H1 (cell line): ENCODE measurements around the gene DIPK1A. TPM values are rescaled to one million over a fixed set of nuclear protein-coding genes. Genes with fewer than 3 reads are reported as not detected.

ENCODE experiments used
- CTCF ChIA-PET: fragments of 300-600 bp; sonication (Branson Sonifier 250); formaldehyde crosslinking; loops from one replicate; lab custom pipeline; 2021; ENCODE audit not compliant: partially characterized antibody; lab: Charles Lee
- POLR2A ChIA-PET: fragments of 300-600 bp; sonication (Branson Sonifier 250); formaldehyde crosslinking; loops from one replicate; lab custom pipeline; 2021; ENCODE audit warnings: inconsistent platforms; ENCODE audit not compliant: partially characterized antibody; lab: Charles Lee
- DNase-seq, 2 experiments: peaks; one replicate each; pipeline versions ENCODE4 v3.0.0 to v3.0.0-alpha.2; 2010 to 2022; ENCODE audit warnings: low spot score in 2 of 2, low read depth in 1 of 2, mixed read lengths in 1 of 2
- FAIRE-seq: peaks from 2 replicates; lab custom pipeline; 2011; peaks lifted over from hg19 to GRCh38; lab: Jason Lieb, UNC
- H2AFZ ChIP-seq: 2 replicates; pipeline ENCODE4 v1.8.1; 2012; ENCODE audit warnings: low read length, inconsistent platforms
- H2AK5ac ChIP-seq: 2 replicates; pipeline ENCODE4 v1.6.1; 2013; ENCODE audit warnings: low read depth, low read length
- H2BK120ac ChIP-seq: replicated peaks from 2 replicates; pipeline ENCODE3; 2013; ENCODE audit warnings: low read depth, low read length, inconsistent platforms
- H2BK12ac ChIP-seq: 2 replicates; pipeline ENCODE4 v1.6.1; 2013; ENCODE audit warnings: low read depth, low read length
- H2BK15ac ChIP-seq: 2 replicates; pipeline ENCODE4 v1.6.1; 2013; ENCODE audit warnings: low read length
- H2BK20ac ChIP-seq: 2 replicates; pipeline ENCODE4 v1.6.1; 2013; ENCODE audit warnings: low read length
- H2BK5ac ChIP-seq: 2 replicates; pipeline ENCODE4 v1.6.1; 2013; ENCODE audit warnings: low read depth, low read length
- H3K14ac ChIP-seq: 2 replicates; pipeline ENCODE4 v1.6.1; 2013; ENCODE audit warnings: inconsistent platforms; ENCODE audit not compliant: insufficient read length
- H3K18ac ChIP-seq: 2 replicates; pipeline ENCODE4 v1.6.1; 2013; ENCODE audit warnings: low read length; ENCODE audit errors: extremely low read depth
- H3K23ac ChIP-seq: 2 replicates; pipeline ENCODE4 v1.6.1; 2013; ENCODE audit warnings: inconsistent platforms; ENCODE audit not compliant: insufficient read length
- H3K23me2 ChIP-seq: 2 replicates; pipeline ENCODE4 v1.6.1; 2013; ENCODE audit warnings: low read depth, low read length
- H3K27ac ChIP-seq: 2 replicates; pipeline ENCODE4 v1.6.1; 2011; ENCODE audit warnings: low read depth, low read length, inconsistent platforms
- H3K27me3 ChIP-seq, 4 experiments: replicated peaks in 1 of 4; 1 replicate in 1 of 4; 2 replicates in 3 of 4; pipeline versions ENCODE4 v1.6.1 to v1.8.1; 2011 to 2013; ENCODE audit warnings: low read length in 3 of 4, mild to moderate bottlenecking in 3 of 4, inconsistent platforms in 2 of 4, mixed read lengths in 2 of 4, moderate library complexity in 1 of 4; ENCODE audit not compliant: control insufficient read depth in 3 of 4, insufficient read depth in 3 of 4; ENCODE audit errors: extremely low read depth in 1 of 4
- H3K36me3 ChIP-seq, 4 experiments: 2 replicates each; pipeline versions ENCODE4 v1.6.1 to v1.8.1; 2011 to 2013; ENCODE audit warnings: mild to moderate bottlenecking in 4 of 4, low read length in 3 of 4, moderate library complexity in 2 of 4, control low read depth in 1 of 4, inconsistent platforms in 1 of 4; ENCODE audit not compliant: insufficient read depth in 4 of 4, control insufficient read depth in 2 of 4
- H3K4ac ChIP-seq: replicated peaks from 2 replicates; pipeline ENCODE3; 2013; ENCODE audit warnings: low read length, low read depth, mixed read lengths, inconsistent platforms; ENCODE audit not compliant: insufficient read length
- H3K4me1 ChIP-seq, 4 experiments: replicated peaks in 1 of 4; 1 replicate in 1 of 4; 2 replicates in 3 of 4; pipeline versions ENCODE4 v1.6.1 to v1.8.1; 2011 to 2013; ENCODE audit warnings: low read length in 3 of 4, inconsistent platforms in 2 of 4, mixed read lengths in 1 of 4; ENCODE audit not compliant: insufficient read depth in 4 of 4, control insufficient read depth in 3 of 4
- H3K4me2 ChIP-seq, 2 experiments: 2 replicates each; pipeline versions ENCODE4 v1.6.1 to v1.8.1; 2011 to 2013; ENCODE audit warnings: low read depth in 2 of 2, low read length in 2 of 2, control low read depth in 1 of 2, inconsistent platforms in 1 of 2, mild to moderate bottlenecking in 1 of 2; ENCODE audit not compliant: insufficient read depth in 1 of 2
- H3K4me3 ChIP-seq, 4 experiments: fragments of 200-600, 300-600 bp in 1 of 4; sonication (generic), shearing (Covaris generic), sonication (Bioruptor Twin) in 1 of 4; 2 replicates each; pipeline versions ENCODE4 v1.5.1 to v1.8.1; 2011 to 2016; ENCODE audit warnings: low read length in 4 of 4, low read depth in 3 of 4, control low read depth in 2 of 4, inconsistent platforms in 2 of 4, mild to moderate bottlenecking in 2 of 4, mixed read lengths in 1 of 4, moderate library complexity in 1 of 4; ENCODE audit not compliant: insufficient read depth in 2 of 4; ENCODE audit errors: extremely low read depth in 1 of 4
- H3K56ac ChIP-seq: replicated peaks from 2 replicates; pipeline ENCODE3; 2013; ENCODE audit warnings: low read depth, mild to moderate bottlenecking, mixed read lengths, low read length, inconsistent platforms; ENCODE audit not compliant: insufficient read length
- H3K79me1 ChIP-seq: 2 replicates; pipeline ENCODE4 v1.6.1; 2013; ENCODE audit warnings: low read depth, low read length, control low read depth
- H3K79me2 ChIP-seq, 2 experiments: 2 replicates each; pipeline versions ENCODE4 v1.6.1 to v1.8.1; 2012 to 2013; ENCODE audit warnings: low read length in 2 of 2, mild to moderate bottlenecking in 2 of 2, inconsistent platforms in 1 of 2; ENCODE audit not compliant: insufficient read depth in 2 of 2, control insufficient read depth in 1 of 2
- H3K9ac ChIP-seq, 4 experiments: replicated peaks in 1 of 4; 1 replicate in 1 of 4; 2 replicates in 3 of 4; pipeline versions ENCODE4 v1.6.1 to v1.8.1; 2011 to 2013; ENCODE audit warnings: low read depth in 3 of 4, low read length in 3 of 4, control low read depth in 2 of 4, mild to moderate bottlenecking in 2 of 4, moderate library complexity in 2 of 4, inconsistent platforms in 1 of 4; ENCODE audit errors: extremely low read depth in 1 of 4
- H3K9me3 ChIP-seq, 2 experiments: 2 replicates each; pipeline versions ENCODE4 v1.6.1 to v1.8.1; 2012 to 2013; ENCODE audit warnings: mild to moderate bottlenecking in 2 of 2, moderate library complexity in 2 of 2, control low read depth in 1 of 2, inconsistent platforms in 1 of 2, low read depth in 1 of 2, low read length in 1 of 2, mixed read lengths in 1 of 2; ENCODE audit not compliant: insufficient read depth in 2 of 2
- H4K20me1 ChIP-seq, 2 experiments: replicated peaks in 1 of 2; 2 replicates each; pipeline versions ENCODE3 to v1.8.1; 2011 to 2013; ENCODE audit warnings: inconsistent platforms in 2 of 2, low read length in 2 of 2, mild to moderate bottlenecking in 1 of 2; ENCODE audit not compliant: insufficient read depth in 2 of 2, control insufficient read depth in 1 of 2
- H4K5ac ChIP-seq: 2 replicates; pipeline ENCODE4 v1.6.1; 2013; ENCODE audit warnings: low read length, low read depth, mixed read lengths, inconsistent platforms; ENCODE audit not compliant: insufficient read length
- H4K8ac ChIP-seq: 2 replicates; pipeline ENCODE4 v1.8.0; 2013; ENCODE audit warnings: mild to moderate bottlenecking, moderate library complexity, low read length, inconsistent platforms; ENCODE audit not compliant: insufficient read depth; ENCODE audit errors: extremely low read depth
- H4K91ac ChIP-seq: replicated peaks from 2 replicates; pipeline ENCODE3; 2013; ENCODE audit warnings: low read length, mixed read lengths, inconsistent platforms; ENCODE audit not compliant: insufficient read length
- ATF2 ChIP-seq: IDR thresholded peaks from 2 replicates; pipeline ENCODE4 v1.6.1; 2012; ENCODE audit warnings: low read length, inconsistent platforms
- ATF3 ChIP-seq: IDR thresholded peaks from 2 replicates; pipeline ENCODE4 v1.6.1; 2011; ENCODE audit warnings: low read depth, mild to moderate bottlenecking, low read length; ENCODE audit not compliant: insufficient read depth
- CEBPB ChIP-seq: IDR thresholded peaks from 2 replicates; pipeline ENCODE4 v1.6.1; 2012; ENCODE audit warnings: low read depth, low read length
- NANOG ChIP-seq: IDR thresholded peaks from 2 replicates; pipeline ENCODE4 v1.6.1; 2011; ENCODE audit warnings: low read length, low read depth, mild to moderate bottlenecking, inconsistent platforms; ENCODE audit not compliant: insufficient read depth, poor library complexity, severe bottlenecking
- RFX5 ChIP-seq: IDR thresholded peaks from 2 replicates; pipeline ENCODE4 v1.6.1; 2011; ENCODE audit warnings: low read depth, low read length, improper control_type of control experiment, borderline replicate concordance
- SP1 ChIP-seq: IDR thresholded peaks from 2 replicates; pipeline ENCODE4 v1.6.1; 2011; ENCODE audit warnings: low read depth, low read length
- polyA plus RNA-seq, 7 experiments: library from polyadenylated mRNA; depleted of rRNA in 3 of 7; stranded (reverse) in 5 of 7; unstranded in 2 of 7; fragments of >200 nt in 5 of 7; fragments of 200-250 nt in 2 of 7; gene quantifications; 1 replicate in 5 of 7; 2 replicates in 1 of 7; 4 replicates in 1 of 7; pipeline versions ENCODE4 v1.2.1 to v1.2.3, GENCODE V29; 2011 to 2013; ENCODE audit warnings: missing spikeins in 2 of 7, mixed read lengths in 2 of 7
- total RNA-seq: library from RNA; stranded (reverse); fragmentation: NEBNext Ultra II Directional; extraction: Animal tissue kit (Norgen Biotek cat#: 25700); gene quantifications from 2 replicates; pipeline ENCODE4 v1.2.1, GENCODE V29; 2021

Gene DIPK1A
- total and polyA plus RNA-seq, 2 of the 8 experiments (the other 6 are each of a cell fraction or from before 2014, with no cell fraction given): 2.5 to 5.0 TPM

- DNase-seq: no peak
- H3K9me3 ChIP-seq: no peaks in the 10 kb centered on the region
- H3K27ac ChIP-seq: no peak overlapping the region
- H2AFZ ChIP-seq: no peak overlapping the region
- H2AK5ac ChIP-seq: no peak overlapping the region
- no peaks in the 10 kb centered on the region for H3K4me1 ChIP-seq
- H3K18ac ChIP-seq: no peak overlapping the region
- POLR2A ChIA-PET: no interaction called here
- no peak overlapping the region for H3K9ac ChIP-seq
- TF ChIP-seq ATF3: no peak
- no peak for TF ChIP-seq ATF2
- no peak for TF ChIP-seq NANOG
- no peak for TF ChIP-seq SP1
- no peak for TF ChIP-seq CEBPB
- no peak for TF ChIP-seq RFX5
- H3K4me3 ChIP-seq: no peak overlapping the region
- no peak overlapping the region for H3K4me2 ChIP-seq
- no peaks in the 10 kb centered on the region for H3K36me3 ChIP-seq
- CTCF ChIA-PET: interaction anchor here (1.3 to 1.4 kb wide), 3 partner anchors 19 to 129 kb away, joined by 3 to 5 read pairs (median 5); no protein-coding TSS in a partner anchor
- no peaks in the 10 kb centered on the region for H3K79me1 ChIP-seq
- no peaks in the 10 kb centered on the region for H3K27me3 ChIP-seq
- H3K4ac ChIP-seq: no peak overlapping the region
- no peak overlapping the region for H3K23ac ChIP-seq
- H4K8ac ChIP-seq: no peak overlapping the region
- no peak overlapping the region for H2BK120ac ChIP-seq
- FAIRE-seq: no peak
- no peak overlapping the region for H2BK12ac ChIP-seq
- H3K14ac ChIP-seq: no peak overlapping the region
- no peak overlapping the region for H3K56ac ChIP-seq
- no peak overlapping the region for H4K91ac ChIP-seq
- H4K20me1 ChIP-seq: no peaks in the 10 kb centered on the region
- H4K5ac ChIP-seq: no peak overlapping the region
- no peaks in the 10 kb centered on the region for H3K23me2 ChIP-seq
- H2BK20ac ChIP-seq: no peak overlapping the region
- H3K79me2 ChIP-seq: no peaks in the 10 kb centered on the region
- H2BK5ac ChIP-seq: no peak overlapping the region
- no peak overlapping the region for H2BK15ac ChIP-seq
Measured at GRCh38 chr1:92987462-92987861, 26.2 kb upstream of the DIPK1A start.
